K562 treated with DMSO at 1 percent for 24 hours (cell line): ENCODE data around the gene PNPLA1. TPM values are rescaled to one million over a fixed set of nuclear protein-coding genes. Genes with fewer than 3 reads are reported as not detected.

Experiments
- total RNA-seq: library from RNA; unstranded; fragments of 300-600 nt; gene quantifications from 2 replicates; pipeline ENCODE4 v1.2.3, GENCODE V29; 2022; ENCODE audit warnings: low read depth; ENCODE audit not compliant: insufficient read depth

Gene PNPLA1, protein sequence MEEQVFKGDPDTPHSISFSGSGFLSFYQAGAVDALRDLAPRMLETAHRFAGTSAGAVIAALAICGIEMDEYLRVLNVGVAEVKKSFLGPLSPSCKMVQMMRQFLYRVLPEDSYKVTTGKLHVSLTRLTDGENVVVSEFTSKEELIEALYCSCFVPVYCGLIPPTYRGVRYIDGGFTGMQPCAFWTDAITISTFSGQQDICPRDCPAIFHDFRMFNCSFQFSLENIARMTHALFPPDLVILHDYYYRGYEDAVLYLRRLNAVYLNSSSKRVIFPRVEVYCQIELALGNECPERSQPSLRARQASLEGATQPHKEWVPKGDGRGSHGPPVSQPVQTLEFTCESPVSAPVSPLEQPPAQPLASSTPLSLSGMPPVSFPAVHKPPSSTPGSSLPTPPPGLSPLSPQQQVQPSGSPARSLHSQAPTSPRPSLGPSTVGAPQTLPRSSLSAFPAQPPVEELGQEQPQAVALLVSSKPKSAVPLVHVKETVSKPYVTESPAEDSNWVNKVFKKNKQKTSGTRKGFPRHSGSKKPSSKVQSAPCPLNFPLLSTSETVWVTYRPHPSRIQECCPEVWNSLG
- total RNA-seq, result 0.58 and 0.80 TPM in 2 replicates

DNA sequence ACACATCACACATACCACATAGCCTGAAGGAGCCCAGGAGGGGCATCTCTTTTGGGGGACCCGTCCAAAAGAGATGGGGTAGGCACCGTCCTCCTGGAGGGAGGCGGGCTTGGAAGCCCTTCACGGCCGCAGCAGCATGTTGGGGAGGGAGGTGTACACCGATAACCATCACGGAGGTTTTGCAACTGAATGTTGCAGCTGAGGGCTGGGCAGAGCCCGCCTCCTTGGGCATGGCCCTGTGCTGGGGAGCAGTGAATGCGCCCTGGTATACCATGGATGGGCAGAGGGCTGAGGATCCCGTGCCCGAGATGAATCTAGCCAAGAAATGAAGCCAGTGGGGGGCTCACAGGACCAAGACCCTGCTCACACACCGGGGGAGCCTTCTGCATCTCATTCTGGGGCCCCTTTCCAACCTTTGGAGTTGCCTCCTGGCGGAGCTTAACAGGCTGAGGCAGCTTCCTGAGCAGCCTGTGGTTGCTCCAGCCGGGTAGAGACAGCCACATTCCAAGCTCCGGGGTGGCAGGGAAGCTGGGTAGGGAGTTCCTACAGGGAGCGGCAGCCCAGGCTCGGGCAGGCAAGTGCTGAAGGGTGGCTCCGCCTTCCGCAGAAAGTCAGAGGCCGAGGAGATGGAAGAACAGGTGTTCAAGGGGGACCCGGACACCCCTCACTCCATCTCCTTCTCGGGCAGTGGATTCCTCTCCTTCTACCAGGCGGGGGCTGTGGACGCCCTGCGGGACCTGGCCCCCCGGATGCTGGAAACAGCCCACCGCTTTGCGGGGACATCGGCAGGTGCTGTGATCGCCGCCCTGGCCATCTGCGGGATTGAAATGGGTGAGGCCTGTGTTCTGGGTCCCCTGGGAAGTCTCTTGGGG is at the start of gene PNPLA1:
PNPLA1 (plus strand) TSS at position 227 of the 872 bp plus-strand sequence; CDS start at position 627, 400 bp downstream.

DNA sequence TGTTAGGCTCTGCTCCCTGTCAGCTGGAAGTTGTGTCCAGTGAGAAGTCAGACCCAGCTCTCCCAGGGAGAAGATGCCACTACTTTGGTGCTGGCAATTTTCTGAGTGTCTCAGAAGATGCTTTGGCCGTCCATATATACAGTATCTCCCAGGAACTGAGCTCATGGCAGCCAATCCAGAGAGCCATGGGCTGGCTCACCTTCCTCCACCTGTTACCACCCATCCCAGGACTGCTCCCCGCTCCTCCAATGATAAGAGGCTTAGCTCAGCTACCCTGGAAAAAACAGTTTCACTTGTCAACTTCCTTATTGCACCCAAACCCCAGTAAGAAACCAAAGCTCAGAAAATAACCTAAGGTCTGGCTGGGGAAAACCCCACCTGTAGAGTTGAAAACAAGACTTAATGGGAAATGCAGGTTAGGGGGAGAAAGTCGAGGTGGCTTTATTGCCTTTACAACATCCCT is 67.0 kb downstream of the PNPLA1 start, which contains the start of gene BNIP5:
BNIP5 (minus strand) TSS at position 110 of the 463 bp plus-strand sequence. CDS start 6,198 bp downstream, outside the sequence.

Other genes starting within 250 kb of the PNPLA1 start
- gene SLC26A8, start 245.4 kb upstream of the PNPLA1 start, total RNA-seq, result not detected in 2 replicates
- 36.6 and 42.3 TPM in 2 replicates for gene MAPK14, start 242.3 kb upstream of the PNPLA1 start, total RNA-seq
- 1.3 and 1.9 TPM in 2 replicates for gene MAPK13, start 139.5 kb upstream of the PNPLA1 start, total RNA-seq
- 29.8 and 30.8 TPM in 2 replicates for gene BRPF3, start 73.3 kb upstream of the PNPLA1 start, total RNA-seq
- gene BNIP5, start 66.8 kb downstream of the PNPLA1 start, total RNA-seq, result not detected in 2 replicates
- gene ETV7, start 117.6 kb downstream of the PNPLA1 start, total RNA-seq, result 1.4 TPM in 1 of 2 replicates, not detected in the other
- gene PXT1, start 172.8 kb downstream of the PNPLA1 start, total RNA-seq, result not detected in 2 replicates
- gene KCTD20, start 172.9 kb downstream of the PNPLA1 start, total RNA-seq, result 44.4 and 49.5 TPM in 2 replicates